AML-193 (cell line): ENCODE data around the gene PPFIA3.

Experiments
- DNase-seq, 2 experiments: peaks; one replicate each; lab custom pipeline; 2025; lab: John Stamatoyannopoulos, UW

Gene PPFIA3

GRCh38 chr19:49119411-49120324 lies at the start of gene PPFIA3:
Gene PPFIA3 (plus strand): TSS chr19:49119544. CDS start chr19:49127874, 8,330 bp downstream.
- no peak for DNase-seq

GRCh38 chr19:49070416-49070815 lies 48.9 kb upstream of the PPFIA3 start:
- no peak for DNase-seq

- DNase-seq: no peak
Observed at GRCh38 chr19:49071860-49072547, 47.3 kb upstream of the PPFIA3 start.

GRCh38 chr19:49073514-49074378 lies 45.6 kb upstream of the PPFIA3 start:
- peak in 1 of 2 experiments; percentile 25 for DNase-seq

- peak in 1 of 2 experiments; percentile 15 for DNase-seq
Observed at GRCh38 chr19:49074869-49075268, 44.5 kb upstream of the PPFIA3 start.

GRCh38 chr19:49080392-49080791 lies 39.0 kb upstream of the PPFIA3 start:
- DNase-seq: no peak

GRCh38 chr19:49081273-49081672 lies 38.1 kb upstream of the PPFIA3 start:
- DNase-seq: no peak

GRCh38 chr19:49084206-49085019 lies 34.9 kb upstream of the PPFIA3 start:
- no peak for DNase-seq

- peak; percentile 96 to 98 for DNase-seq
Observed at GRCh38 chr19:49085020-49085867, 34.1 kb upstream of the PPFIA3 start, which contains the start of gene SNRNP70. Gene SNRNP70 (plus strand): TSS chr19:49085451. CDS start chr19:49086415, 964 bp downstream.

- DNase-seq: no peak
Observed at GRCh38 chr19:49085868-49086232, 33.5 kb upstream of the PPFIA3 start.

GRCh38 chr19:49086296-49086695 lies 33.0 kb upstream of the PPFIA3 start:
- DNase-seq: no peak

- DNase-seq: no peak
Observed at GRCh38 chr19:49091391-49092038, 27.8 kb upstream of the PPFIA3 start.

- DNase-seq: no peak
Observed at GRCh38 chr19:49092686-49093085, 26.7 kb upstream of the PPFIA3 start.

GRCh38 chr19:49094505-49095482 lies 24.6 kb upstream of the PPFIA3 start:
- no peak for DNase-seq

- DNase-seq: peak; percentile 67 to 79
Observed at GRCh38 chr19:49097453-49098288, 21.7 kb upstream of the PPFIA3 start.

GRCh38 chr19:49098795-49099194 lies 20.5 kb upstream of the PPFIA3 start:
- DNase-seq: no peak

- no peak for DNase-seq
Observed at GRCh38 chr19:49101160-49101559, 18.2 kb upstream of the PPFIA3 start.

GRCh38 chr19:49102303-49102702 lies 17.0 kb upstream of the PPFIA3 start:
- DNase-seq: no peak
